Colonic mucosa (tissue), 4 donors: Measurements from ENCODE around the gene CEP128. TPM values are rescaled to one million over a fixed set of nuclear protein-coding genes. Genes with fewer than 3 reads are reported as not detected.

ENCODE experiments used
- DNase-seq: peaks from one replicate; pipeline ENCODE4 v3.0.0-alpha.2; 2020
- H3K27ac ChIP-seq: fragments of 200-600 bp; one replicate; pipeline ENCODE4 v1.8.0; 2021
- H3K27me3 ChIP-seq: fragments of 200-600 bp; one replicate; pipeline ENCODE4 v1.8.0; 2021
- H3K36me3 ChIP-seq: fragments of 200-600 bp; one replicate; pipeline ENCODE4 v1.8.0; 2021
- H3K4me1 ChIP-seq: fragments of 200-600 bp; one replicate; pipeline ENCODE4 v1.8.0; 2021; ENCODE audit warnings: mild to moderate bottlenecking
- H3K4me3 ChIP-seq: fragments of 200-600 bp; one replicate; pipeline ENCODE4 v1.8.0; 2021
- H3K9ac ChIP-seq, 2 donors: one replicate each; pipeline ENCODE4 v1.7.0; 2013; ENCODE audit warnings: control low read depth in 2 of 2, low read depth in 2 of 2, low read length in 2 of 2
- H3K9me3 ChIP-seq: fragments of 200-600 bp; one replicate; pipeline ENCODE4 v1.8.0; 2021
- intact Hi-C: fragments of 100-400 bp; cut with DNase I; formaldehyde crosslinking; loops from one replicate; pipeline ENCODE4 v1.14.1; 2022
- total RNA-seq, 2 donors: library from RNA; stranded (reverse); fragmentation: NEBNext Ultra II Directional in 1 of 2; extraction: Animal tissue kit (Norgen Biotek cat#: 25700) in 1 of 2; gene quantifications; one replicate each; pipeline ENCODE4 v1.2.1, GENCODE V29; 2021
- TF ChIP-seq, protein P1 (sequence below): fragments of 200-600 bp; IDR thresholded peaks from one replicate; pipeline ENCODE4 v1.8.0; 2022; ENCODE audit warnings: antibody characterized with exemption, mild to moderate bottlenecking
- donor health status: healthy.
- donor health status: DM: no; HTN: no; CAD: no.
- donor health status: DM: no; HTN: no; CAD: no.

CEP128 gene
- total RNA-seq, 2 donors from 2014 or later = 4.4 to 11.6 TPM

DNA sequence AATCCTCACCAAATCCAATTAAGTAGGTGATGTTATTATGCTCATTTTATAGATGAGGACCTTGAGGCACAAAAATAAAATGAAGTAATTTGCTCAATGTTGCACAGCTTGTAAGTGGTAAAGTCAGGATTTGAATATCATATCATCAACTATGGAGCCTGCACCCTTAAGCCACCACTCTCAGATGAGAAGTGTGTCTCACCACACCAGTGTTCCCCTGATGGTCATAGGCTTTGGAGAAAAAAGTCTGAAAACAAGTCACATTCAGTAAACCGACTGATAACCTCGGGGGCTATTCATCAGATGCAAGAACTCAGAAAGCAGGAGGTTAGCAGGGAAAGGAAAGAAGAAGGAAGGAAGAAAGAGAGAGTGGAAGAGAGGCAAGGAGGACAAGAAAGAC lies 16.7 kb upstream of the CEP128 start:
- H3K4me1 ChIP-seq = no peaks in the 10 kb centered on the region
- TF ChIP-seq, protein P1, sequence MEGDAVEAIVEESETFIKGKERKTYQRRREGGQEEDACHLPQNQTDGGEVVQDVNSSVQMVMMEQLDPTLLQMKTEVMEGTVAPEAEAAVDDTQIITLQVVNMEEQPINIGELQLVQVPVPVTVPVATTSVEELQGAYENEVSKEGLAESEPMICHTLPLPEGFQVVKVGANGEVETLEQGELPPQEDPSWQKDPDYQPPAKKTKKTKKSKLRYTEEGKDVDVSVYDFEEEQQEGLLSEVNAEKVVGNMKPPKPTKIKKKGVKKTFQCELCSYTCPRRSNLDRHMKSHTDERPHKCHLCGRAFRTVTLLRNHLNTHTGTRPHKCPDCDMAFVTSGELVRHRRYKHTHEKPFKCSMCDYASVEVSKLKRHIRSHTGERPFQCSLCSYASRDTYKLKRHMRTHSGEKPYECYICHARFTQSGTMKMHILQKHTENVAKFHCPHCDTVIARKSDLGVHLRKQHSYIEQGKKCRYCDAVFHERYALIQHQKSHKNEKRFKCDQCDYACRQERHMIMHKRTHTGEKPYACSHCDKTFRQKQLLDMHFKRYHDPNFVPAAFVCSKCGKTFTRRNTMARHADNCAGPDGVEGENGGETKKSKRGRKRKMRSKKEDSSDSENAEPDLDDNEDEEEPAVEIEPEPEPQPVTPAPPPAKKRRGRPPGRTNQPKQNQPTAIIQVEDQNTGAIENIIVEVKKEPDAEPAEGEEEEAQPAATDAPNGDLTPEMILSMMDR = no peak
- no peak overlapping the region for H3K4me3 ChIP-seq
- no peaks in the 10 kb centered on the region for H3K36me3 ChIP-seq
- no peak overlapping the region for H3K9ac ChIP-seq
- intact Hi-C loops = no loop called here
- peaks cover 7% of the 10 kb centered on the region for H3K27me3 ChIP-seq
- H3K9me3 ChIP-seq = no peaks in the 10 kb centered on the region
- DNase-seq = no peak
- no peak overlapping the region for H3K27ac ChIP-seq

DNA sequence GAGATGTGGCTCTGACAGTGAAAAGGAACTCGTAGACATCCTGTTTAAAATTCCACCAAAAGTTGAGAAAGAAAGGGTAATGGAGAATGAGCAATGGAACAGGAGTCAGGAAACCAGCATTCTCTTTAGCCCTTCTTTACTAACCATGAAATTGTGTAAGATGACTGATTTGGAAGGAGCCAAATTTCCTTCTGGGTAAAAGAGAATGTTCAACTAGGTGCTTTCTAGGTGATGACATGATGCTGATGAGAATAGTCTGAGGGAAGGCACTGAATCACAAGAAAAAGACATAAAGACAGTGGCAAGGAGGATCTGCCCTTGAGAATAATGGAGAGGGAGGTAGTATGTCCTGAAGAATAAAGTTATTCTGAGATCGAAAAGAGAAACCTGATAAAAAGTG lies 16.1 kb upstream of the CEP128 start:
- H3K36me3 ChIP-seq = no peaks in the 10 kb centered on the region
- TF ChIP-seq, protein P1 = no peak
- H3K9ac ChIP-seq = no peak overlapping the region
- H3K9me3 ChIP-seq = no peaks in the 10 kb centered on the region
- H3K4me3 ChIP-seq = no peak overlapping the region
- H3K4me1 ChIP-seq = no peaks in the 10 kb centered on the region
- intact Hi-C loops = no loop called here
- DNase-seq = no peak
- no peak overlapping the region for H3K27ac ChIP-seq
- peaks cover 7% of the 10 kb centered on the region for H3K27me3 ChIP-seq

- Histone ChIP-seq H3K4me1 (no peaks in the 10 kb centered on the region), H3K9me3 (no peaks in the 10 kb centered on the region), H3K27ac (no peak overlapping the region), H3K4me3 (no peak overlapping the region), H3K9ac (no peak overlapping the region), H3K27me3 (peaks cover 7% of the 10 kb centered on the region), H3K36me3 (no peaks in the 10 kb centered on the region)
- TF ChIP-seq, protein P1 = no peak
- intact Hi-C loops = no loop called here
- no peak for DNase-seq
Measured at GRCh38 chr14:80956922-80957321, 15.4 kb upstream of the CEP128 start.

- Histone ChIP-seq H3K9me3 (no peaks in the 10 kb centered on the region), H3K9ac (no peak overlapping the region), H3K4me1 (no peaks in the 10 kb centered on the region), H3K27ac (no peak overlapping the region), H3K27me3 (peaks cover 7% of the 10 kb centered on the region), H3K36me3 (no peaks in the 10 kb centered on the region), H3K4me3 (no peak overlapping the region)
- intact Hi-C loops = no loop called here
- TF ChIP-seq, protein P1 = no peak
- no peak for DNase-seq
Measured at GRCh38 chr14:80956102-80956501, 14.6 kb upstream of the CEP128 start.

DNA sequence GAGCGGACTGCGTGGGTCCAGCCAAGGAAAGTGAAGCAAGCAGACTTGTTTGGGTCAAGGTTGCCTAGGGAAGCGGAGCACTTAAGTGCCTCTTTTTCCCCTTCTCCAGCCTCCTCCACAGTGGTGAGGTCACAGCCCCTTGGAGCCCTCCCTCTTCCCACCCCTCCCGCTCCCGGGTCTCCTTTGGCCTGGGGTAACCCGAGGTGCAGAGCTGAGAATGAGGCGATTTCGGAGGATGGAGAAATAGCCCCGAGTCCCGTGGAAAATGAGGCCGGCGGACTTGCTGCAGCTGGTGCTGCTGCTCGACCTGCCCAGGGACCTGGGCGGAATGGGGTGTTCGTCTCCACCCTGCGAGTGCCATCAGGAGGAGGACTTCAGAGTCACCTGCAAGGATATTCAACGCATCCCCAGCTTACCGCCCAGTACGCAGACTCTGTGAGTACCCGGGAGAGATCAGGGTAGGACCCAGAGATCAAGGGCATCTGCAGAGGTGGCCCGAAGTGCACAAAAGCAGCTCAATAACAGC lies 13.9 kb upstream of the CEP128 start, which contains the start of gene TSHR:
TSS of gene TSHR (plus strand) at position 206 of the 526 bp plus-strand sequence. CDS start at position 266, 60 bp downstream.
- Histone ChIP-seq H3K9ac (peak within 1 kb of the TSS; percentile 19 to 64), H3K36me3 (no peaks in the 10 kb centered on the region)

More for the DNA sequence above, 13.9 kb upstream of the CEP128 start, which contains the start of gene TSHR:
- intact Hi-C loops = no loop called here
- no peak for DNase-seq
- Histone ChIP-seq H3K4me1 (no peaks in the 10 kb centered on the region), H3K9me3 (no peaks in the 10 kb centered on the region), H3K4me3 (peak within 1 kb of the TSS; percentile 50), H3K27me3 (peaks cover 7% of the 10 kb centered on the region), H3K27ac (no peak within 1 kb of the TSS)
- TF ChIP-seq, protein P1 = no peak
